ENCODE data around the gene ATG12. TPM values are rescaled to one million over a fixed set of nuclear protein-coding genes. Genes with fewer than 3 reads are reported as not detected.

ATG12 gene
- total RNA-seq, 1 donor from 2014 or later, result 73.9 TPM

DNA sequence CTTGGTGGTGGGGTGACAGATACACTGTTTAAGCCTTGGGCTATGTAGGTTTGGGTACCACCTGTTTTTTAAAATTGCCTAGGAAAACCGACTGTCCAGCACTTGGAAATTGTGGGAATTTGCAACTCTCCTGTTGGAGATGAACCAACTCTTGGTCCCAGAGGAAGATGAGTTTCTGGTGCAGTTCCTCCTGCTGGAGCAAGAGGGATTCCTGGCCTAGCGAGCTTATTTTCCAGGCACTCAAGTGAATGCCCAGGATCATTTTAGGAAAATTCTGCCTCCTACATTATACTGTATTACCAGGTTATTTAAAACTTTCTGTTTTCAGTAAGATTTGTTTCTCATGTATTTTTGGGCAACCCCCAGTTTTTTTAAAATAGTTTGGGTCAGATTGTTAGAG lies 34.1 kb upstream of the ATG12 start:
- ATAC-seq (ENCODE audit: low read depth), result no peak

GRCh38 chr5:115873392-115873791 lies 32.0 kb upstream of the ATG12 start:
- Mint-ChIP-seq H3K4me3 (no peak overlapping the region), H3K27me3 (no peaks in the 10 kb centered on the region), H3K4me1 (no peaks in the 10 kb centered on the region), H3K27ac (no peak overlapping the region), H3K9me3 (peaks cover 2% of the 10 kb centered on the region), H3K36me3 (ENCODE audit: low read depth) (peaks cover 52% of the 10 kb centered on the region)
- ChIA-PET CTCF (no interaction called here), POLR2A (no interaction called here)
- no peak for ATAC-seq (ENCODE audit: low read depth)
- TF ChIP-seq CTCF (IDR thresholded peaks at IDR 0.05), result no peak
- intact Hi-C loops (cut with micrococcal nuclease), result no loop called here
- no peak for DNase-seq

More for the DNA sequence above, 34.1 kb upstream of the ATG12 start:
- intact Hi-C loops (cut with micrococcal nuclease), result no loop called here
- TF ChIP-seq CTCF (IDR thresholded peaks at IDR 0.05), result no peak
- peaks cover 2% of the 10 kb centered on the region for H3K9me3 Mint-ChIP-seq
- no peak for DNase-seq
- no peak overlapping the region for H3K4me3 Mint-ChIP-seq
- H3K36me3 Mint-ChIP-seq (ENCODE audit: low read depth), result peaks cover 55% of the 10 kb centered on the region
- CTCF ChIA-PET, result no interaction called here
- H3K4me1 Mint-ChIP-seq, result no peaks in the 10 kb centered on the region
- no peak overlapping the region for H3K27ac Mint-ChIP-seq
- H3K27me3 Mint-ChIP-seq, result no peaks in the 10 kb centered on the region
- POLR2A ChIA-PET, result no interaction called here

- no peak for ATAC-seq (ENCODE audit: low read depth)
Observed at GRCh38 chr5:115872447-115872846, 31.1 kb upstream of the ATG12 start.

DNA sequence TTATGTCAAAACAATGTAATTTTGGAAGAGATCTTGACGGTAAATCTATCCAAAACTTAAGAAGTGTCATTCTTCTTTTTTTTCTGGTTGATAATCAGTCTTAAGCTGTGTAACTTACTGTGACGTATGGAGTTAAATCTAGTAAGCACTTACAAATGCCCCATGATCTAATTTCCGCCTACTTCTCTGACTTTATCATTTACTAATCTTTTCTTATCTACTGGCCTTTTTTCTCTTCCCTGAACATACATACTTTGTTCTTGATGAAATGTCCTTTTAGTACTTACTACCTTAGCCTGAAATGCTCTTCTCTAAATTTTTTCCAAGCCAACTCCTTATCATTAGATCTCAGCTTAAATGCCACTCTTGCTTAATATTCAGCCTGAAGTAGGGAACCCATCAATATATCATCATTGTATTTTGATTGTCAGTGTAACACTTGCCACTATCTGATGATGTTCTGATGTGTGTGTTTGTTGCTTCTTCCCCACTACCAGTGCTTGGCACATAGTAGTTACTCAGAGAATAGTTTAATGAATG lies 28.0 kb upstream of the ATG12 start:
- TF ChIP-seq CTCF (IDR thresholded peaks at IDR 0.05), result no peak

More at GRCh38 chr5:115872447-115872846, 31.1 kb upstream of the ATG12 start:
- no peak for DNase-seq
- Mint-ChIP-seq H3K27me3 (no peaks in the 10 kb centered on the region), H3K9me3 (peaks cover 2% of the 10 kb centered on the region), H3K4me1 (no peaks in the 10 kb centered on the region), H3K4me3 (no peak overlapping the region), H3K27ac (no peak overlapping the region), H3K36me3 (ENCODE audit: low read depth) (peaks cover 46% of the 10 kb centered on the region)
- TF ChIP-seq CTCF (IDR thresholded peaks at IDR 0.05), result no peak
- ChIA-PET CTCF (no interaction called here), POLR2A (no interaction called here)
- intact Hi-C loops (cut with micrococcal nuclease), result no loop called here

DNA sequence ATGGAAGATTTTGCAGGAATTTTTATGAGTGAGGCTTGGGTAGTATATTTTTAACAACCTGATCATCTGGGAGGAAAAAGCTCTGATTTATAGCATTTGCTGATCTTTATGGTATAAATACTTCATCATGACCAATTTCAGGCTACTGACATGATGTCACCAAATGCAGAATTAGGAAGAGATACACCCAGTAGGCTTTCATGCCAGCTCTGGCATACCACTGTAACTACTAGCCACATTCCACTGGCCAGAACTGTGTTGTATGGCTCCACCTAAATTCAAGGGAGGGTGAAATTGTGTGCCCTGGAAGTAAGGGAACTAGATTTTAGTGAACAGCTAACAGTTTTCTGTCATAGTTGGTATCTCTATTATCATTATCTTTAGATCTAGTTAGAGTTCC lies 18.0 kb upstream of the ATG12 start:
- Mint-ChIP-seq H3K27me3 (no peaks in the 10 kb centered on the region), H3K4me3 (no peak overlapping the region), H3K4me1 (peaks cover 13% of the 10 kb centered on the region), H3K27ac (no peak overlapping the region), H3K36me3 (ENCODE audit: low read depth) (peaks cover 4% of the 10 kb centered on the region), H3K9me3 (no peaks in the 10 kb centered on the region)
- intact Hi-C loops (cut with micrococcal nuclease), result no loop called here
- CTCF ChIA-PET, result no interaction called here
- POLR2A ChIA-PET, result no interaction called here
- DNase-seq (no peak), ATAC-seq (ENCODE audit: low read depth) (no peak)
- no peak for TF ChIP-seq CTCF (IDR thresholded peaks at IDR 0.05)

More for the DNA sequence above, 28.0 kb upstream of the ATG12 start:
- no peaks in the 10 kb centered on the region for H3K4me1 Mint-ChIP-seq
- H3K4me3 Mint-ChIP-seq, result no peak overlapping the region
- DNase-seq (no peak), ATAC-seq (ENCODE audit: low read depth) (no peak)
- peaks cover 26% of the 10 kb centered on the region for H3K36me3 Mint-ChIP-seq (ENCODE audit: low read depth)
- H3K27me3 Mint-ChIP-seq, result no peaks in the 10 kb centered on the region
- POLR2A ChIA-PET, result no interaction called here
- intact Hi-C loops (cut with micrococcal nuclease), result no loop called here
- CTCF ChIA-PET, result no interaction called here
- no peak overlapping the region for H3K27ac Mint-ChIP-seq
- H3K9me3 Mint-ChIP-seq, result no peaks in the 10 kb centered on the region
